Measurements from ENCODE around the gene ASTE1.

ASTE1 gene

DNA sequence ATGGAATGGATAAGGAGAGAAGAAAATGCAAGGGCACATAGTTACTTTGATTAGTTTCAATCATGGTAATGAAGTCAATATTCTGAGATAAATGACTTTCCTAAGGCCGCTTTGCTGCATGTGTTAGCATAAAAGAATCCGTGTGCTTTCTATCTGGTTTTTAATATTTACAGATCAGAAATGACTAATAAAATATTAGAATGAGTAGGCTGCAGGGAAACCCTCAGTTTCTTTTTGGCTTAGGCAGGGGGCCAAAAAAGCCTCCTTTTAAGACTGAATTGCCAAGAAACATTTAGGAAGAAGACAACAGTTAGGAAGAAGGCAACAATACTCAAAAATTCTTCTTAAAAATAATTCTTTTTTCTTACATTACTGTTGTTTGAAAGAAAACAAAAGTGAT, 11.7 kb upstream of the ASTE1 start:
- TF ChIP-seq ESRRG (CRISPR knock-in tag; IDR thresholded peaks at IDR 0.05) = no peak
- no peak for TF ChIP-seq BACH2 (CRISPR knock-in tag; IDR thresholded peaks at IDR 0.05; ENCODE audit: borderline replicate concordance)
- TF ChIP-seq OSR1 (CRISPR knock-in tag; IDR thresholded peaks at IDR 0.05) = no peak
- TF ChIP-seq, protein P1, sequence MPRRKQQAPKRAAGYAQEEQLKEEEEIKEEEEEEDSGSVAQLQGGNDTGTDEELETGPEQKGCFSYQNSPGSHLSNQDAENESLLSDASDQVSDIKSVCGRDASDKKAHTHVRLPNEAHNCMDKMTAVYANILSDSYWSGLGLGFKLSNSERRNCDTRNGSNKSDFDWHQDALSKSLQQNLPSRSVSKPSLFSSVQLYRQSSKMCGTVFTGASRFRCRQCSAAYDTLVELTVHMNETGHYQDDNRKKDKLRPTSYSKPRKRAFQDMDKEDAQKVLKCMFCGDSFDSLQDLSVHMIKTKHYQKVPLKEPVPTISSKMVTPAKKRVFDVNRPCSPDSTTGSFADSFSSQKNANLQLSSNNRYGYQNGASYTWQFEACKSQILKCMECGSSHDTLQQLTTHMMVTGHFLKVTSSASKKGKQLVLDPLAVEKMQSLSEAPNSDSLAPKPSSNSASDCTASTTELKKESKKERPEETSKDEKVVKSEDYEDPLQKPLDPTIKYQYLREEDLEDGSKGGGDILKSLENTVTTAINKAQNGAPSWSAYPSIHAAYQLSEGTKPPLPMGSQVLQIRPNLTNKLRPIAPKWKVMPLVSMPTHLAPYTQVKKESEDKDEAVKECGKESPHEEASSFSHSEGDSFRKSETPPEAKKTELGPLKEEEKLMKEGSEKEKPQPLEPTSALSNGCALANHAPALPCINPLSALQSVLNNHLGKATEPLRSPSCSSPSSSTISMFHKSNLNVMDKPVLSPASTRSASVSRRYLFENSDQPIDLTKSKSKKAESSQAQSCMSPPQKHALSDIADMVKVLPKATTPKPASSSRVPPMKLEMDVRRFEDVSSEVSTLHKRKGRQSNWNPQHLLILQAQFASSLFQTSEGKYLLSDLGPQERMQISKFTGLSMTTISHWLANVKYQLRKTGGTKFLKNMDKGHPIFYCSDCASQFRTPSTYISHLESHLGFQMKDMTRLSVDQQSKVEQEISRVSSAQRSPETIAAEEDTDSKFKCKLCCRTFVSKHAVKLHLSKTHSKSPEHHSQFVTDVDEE (CRISPR knock-in tag; IDR thresholded peaks at IDR 0.05) = no peak
- TF ChIP-seq ZC3H10 (CRISPR knock-in tag; IDR thresholded peaks at IDR 0.05) = no peak
- no peak for TF ChIP-seq TOX (CRISPR knock-in tag; IDR thresholded peaks at IDR 0.05; ENCODE audit: borderline replicate concordance)
- no peak for TF ChIP-seq ARNTL (CRISPR knock-in tag; IDR thresholded peaks at IDR 0.05; ENCODE audit: borderline replicate concordance, low read depth)
- TF ChIP-seq TCF4 (CRISPR knock-in tag; IDR thresholded peaks at IDR 0.05; ENCODE audit: borderline replicate concordance) = no peak
- TF ChIP-seq, protein P2, sequence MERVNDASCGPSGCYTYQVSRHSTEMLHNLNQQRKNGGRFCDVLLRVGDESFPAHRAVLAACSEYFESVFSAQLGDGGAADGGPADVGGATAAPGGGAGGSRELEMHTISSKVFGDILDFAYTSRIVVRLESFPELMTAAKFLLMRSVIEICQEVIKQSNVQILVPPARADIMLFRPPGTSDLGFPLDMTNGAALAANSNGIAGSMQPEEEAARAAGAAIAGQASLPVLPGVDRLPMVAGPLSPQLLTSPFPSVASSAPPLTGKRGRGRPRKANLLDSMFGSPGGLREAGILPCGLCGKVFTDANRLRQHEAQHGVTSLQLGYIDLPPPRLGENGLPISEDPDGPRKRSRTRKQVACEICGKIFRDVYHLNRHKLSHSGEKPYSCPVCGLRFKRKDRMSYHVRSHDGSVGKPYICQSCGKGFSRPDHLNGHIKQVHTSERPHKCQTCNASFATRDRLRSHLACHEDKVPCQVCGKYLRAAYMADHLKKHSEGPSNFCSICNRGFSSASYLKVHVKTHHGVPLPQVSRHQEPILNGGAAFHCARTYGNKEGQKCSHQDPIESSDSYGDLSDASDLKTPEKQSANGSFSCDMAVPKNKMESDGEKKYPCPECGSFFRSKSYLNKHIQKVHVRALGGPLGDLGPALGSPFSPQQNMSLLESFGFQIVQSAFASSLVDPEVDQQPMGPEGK (CRISPR knock-in tag; IDR thresholded peaks at IDR 0.05; ENCODE audit: borderline replicate concordance) = no peak
- TF ChIP-seq CSDC2 (CRISPR knock-in tag; IDR thresholded peaks at IDR 0.05) = no peak
- no peak for TF ChIP-seq ZNF70 (CRISPR knock-in tag; IDR thresholded peaks at IDR 0.05)
- no peak for TF ChIP-seq ZNF565 (CRISPR knock-in tag; conservative IDR thresholded peaks at IDR 0.05; ENCODE audit: low read depth)
- TF ChIP-seq ZNF8 (CRISPR knock-in tag; IDR thresholded peaks at IDR 0.05) = no peak
- TF ChIP-seq GLIS3 (CRISPR knock-in tag; IDR thresholded peaks at IDR 0.05) = no peak
- TF ChIP-seq ZFP3 (CRISPR knock-in tag; IDR thresholded peaks at IDR 0.05) = no peak
- no peak for TF ChIP-seq RARB (CRISPR knock-in tag; IDR thresholded peaks at IDR 0.05)
- no peak for TF ChIP-seq ISL1 (CRISPR knock-in tag; IDR thresholded peaks at IDR 0.05)
- TF ChIP-seq PPARA (CRISPR knock-in tag; IDR thresholded peaks at IDR 0.05; ENCODE audit: borderline replicate concordance) = no peak
- TF ChIP-seq, protein P3, sequence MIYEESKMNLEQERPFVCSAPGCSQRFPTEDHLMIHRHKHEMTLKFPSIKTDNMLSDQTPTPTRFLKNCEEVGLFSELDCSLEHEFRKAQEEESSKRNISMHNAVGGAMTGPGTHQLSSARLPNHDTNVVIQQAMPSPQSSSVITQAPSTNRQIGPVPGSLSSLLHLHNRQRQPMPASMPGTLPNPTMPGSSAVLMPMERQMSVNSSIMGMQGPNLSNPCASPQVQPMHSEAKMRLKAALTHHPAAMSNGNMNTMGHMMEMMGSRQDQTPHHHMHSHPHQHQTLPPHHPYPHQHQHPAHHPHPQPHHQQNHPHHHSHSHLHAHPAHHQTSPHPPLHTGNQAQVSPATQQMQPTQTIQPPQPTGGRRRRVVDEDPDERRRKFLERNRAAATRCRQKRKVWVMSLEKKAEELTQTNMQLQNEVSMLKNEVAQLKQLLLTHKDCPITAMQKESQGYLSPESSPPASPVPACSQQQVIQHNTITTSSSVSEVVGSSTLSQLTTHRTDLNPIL (CRISPR knock-in tag; IDR thresholded peaks at IDR 0.05; ENCODE audit: low read depth) = no peak
- no peak for ATAC-seq

DNA sequence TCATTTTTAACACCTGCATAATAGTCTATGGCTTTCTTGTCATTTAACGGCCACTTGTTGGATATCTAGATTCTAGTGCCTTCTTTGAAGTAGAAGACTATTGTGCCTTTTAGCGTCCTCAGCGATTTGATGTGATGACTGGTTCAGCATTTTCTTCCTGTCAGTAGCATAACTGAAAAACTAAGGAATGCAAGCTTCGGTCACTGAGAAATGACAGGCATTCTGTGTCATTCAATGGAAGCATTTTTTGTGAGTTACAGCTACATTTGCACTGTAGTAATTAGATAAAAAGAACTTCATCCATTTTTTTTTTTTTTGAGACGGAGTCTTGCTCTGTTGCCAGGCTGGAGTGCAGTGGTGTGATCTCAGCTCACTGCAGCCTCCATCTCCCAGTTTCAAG, 10.4 kb upstream of the ASTE1 start:
- TF ChIP-seq, protein P3 (CRISPR knock-in tag; IDR thresholded peaks at IDR 0.05; ENCODE audit: low read depth) = no peak
- TF ChIP-seq ISL1 (CRISPR knock-in tag; IDR thresholded peaks at IDR 0.05) (no peak), ZNF8 (CRISPR knock-in tag; IDR thresholded peaks at IDR 0.05) (no peak), TOX (CRISPR knock-in tag; IDR thresholded peaks at IDR 0.05; ENCODE audit: borderline replicate concordance) (no peak), ARNTL (CRISPR knock-in tag; IDR thresholded peaks at IDR 0.05; ENCODE audit: borderline replicate concordance, low read depth) (no peak)
- ATAC-seq = no peak

DNA sequence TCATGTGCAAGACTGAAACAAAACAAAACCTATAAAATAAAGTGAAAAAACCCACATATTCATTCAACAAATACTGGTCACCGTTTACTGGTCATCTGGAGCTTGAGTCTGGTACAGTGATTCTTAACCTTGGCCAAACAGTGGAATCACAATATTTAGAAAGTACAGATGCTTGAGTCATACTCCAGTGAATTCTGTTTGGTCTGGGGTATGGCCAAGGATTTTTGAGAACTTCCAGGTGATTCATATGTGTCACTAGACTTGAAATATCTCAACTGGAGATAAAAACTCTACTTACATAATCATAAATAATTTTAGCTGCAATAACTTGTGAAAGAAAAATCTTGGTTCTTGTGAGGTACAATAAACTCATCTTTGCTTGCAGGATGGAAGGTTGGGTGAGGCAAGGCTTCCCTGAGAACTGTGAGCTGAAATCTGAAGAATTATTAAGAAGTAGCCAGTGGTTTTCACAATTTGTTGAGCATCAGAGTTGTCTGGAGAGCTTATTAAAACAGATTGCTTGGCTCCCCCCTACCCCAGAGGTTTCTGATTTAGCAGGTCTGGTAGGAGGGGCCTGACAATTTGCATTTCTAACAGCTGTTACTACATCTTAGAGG, 9.7 kb upstream of the ASTE1 start:
- peak; percentile 49; the same call in 2 of the 3 replicates for ATAC-seq
- TF ChIP-seq ESRRG (CRISPR knock-in tag; IDR thresholded peaks at IDR 0.05) (no peak), TOX (CRISPR knock-in tag; IDR thresholded peaks at IDR 0.05; ENCODE audit: borderline replicate concordance) (no peak), OSR1 (CRISPR knock-in tag; IDR thresholded peaks at IDR 0.05) (no peak), CSDC2 (CRISPR knock-in tag; IDR thresholded peaks at IDR 0.05) (no peak), ISL1 (CRISPR knock-in tag; IDR thresholded peaks at IDR 0.05) (peak; percentile 56)

DNA sequence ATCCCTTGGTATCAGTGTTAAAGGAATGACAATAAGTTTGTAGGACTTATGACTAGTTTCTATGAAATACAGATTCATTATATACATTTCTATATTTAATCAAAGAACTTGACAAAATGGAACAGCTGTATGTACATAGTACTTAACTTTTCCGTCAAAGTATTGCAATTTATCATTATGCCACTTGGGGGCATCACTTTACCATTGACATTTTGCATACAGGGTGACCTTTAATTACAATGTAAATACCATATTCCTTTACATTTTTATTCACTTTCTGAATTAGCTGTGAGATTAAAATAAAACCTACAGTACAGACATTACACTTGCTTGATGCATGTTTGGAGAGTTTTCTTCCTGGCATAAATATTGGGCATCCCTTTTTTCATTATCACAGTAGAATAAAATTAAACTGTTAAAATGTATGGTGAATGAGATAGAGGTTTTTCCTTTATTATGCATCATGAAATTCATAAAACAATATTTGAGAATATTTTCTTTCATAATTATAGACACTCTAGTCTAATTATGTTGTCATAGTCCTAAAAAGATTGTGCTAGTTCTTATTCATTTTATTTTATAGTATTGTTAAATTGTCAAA, 7.0 kb upstream of the ASTE1 start:
- TF ChIP-seq ZNF8 (CRISPR knock-in tag; IDR thresholded peaks at IDR 0.05) (no peak), ISL1 (CRISPR knock-in tag; IDR thresholded peaks at IDR 0.05) (no peak), ZNF565 (CRISPR knock-in tag; conservative IDR thresholded peaks at IDR 0.05; ENCODE audit: low read depth) (no peak)
- TF ChIP-seq, protein P2 (CRISPR knock-in tag; IDR thresholded peaks at IDR 0.05; ENCODE audit: borderline replicate concordance) = no peak
- ATAC-seq = peak; percentile 83
